GM18520 (cell line): ENCODE measurements around the gene TECR.

Experiments used
- ATAC-seq: cut with Tn5 transposase; IDR thresholded peaks from one replicate; pipeline ENCODE4 v1.9.1; 2021; ENCODE audit not compliant: unreplicated experiment

TECR gene

DNA sequence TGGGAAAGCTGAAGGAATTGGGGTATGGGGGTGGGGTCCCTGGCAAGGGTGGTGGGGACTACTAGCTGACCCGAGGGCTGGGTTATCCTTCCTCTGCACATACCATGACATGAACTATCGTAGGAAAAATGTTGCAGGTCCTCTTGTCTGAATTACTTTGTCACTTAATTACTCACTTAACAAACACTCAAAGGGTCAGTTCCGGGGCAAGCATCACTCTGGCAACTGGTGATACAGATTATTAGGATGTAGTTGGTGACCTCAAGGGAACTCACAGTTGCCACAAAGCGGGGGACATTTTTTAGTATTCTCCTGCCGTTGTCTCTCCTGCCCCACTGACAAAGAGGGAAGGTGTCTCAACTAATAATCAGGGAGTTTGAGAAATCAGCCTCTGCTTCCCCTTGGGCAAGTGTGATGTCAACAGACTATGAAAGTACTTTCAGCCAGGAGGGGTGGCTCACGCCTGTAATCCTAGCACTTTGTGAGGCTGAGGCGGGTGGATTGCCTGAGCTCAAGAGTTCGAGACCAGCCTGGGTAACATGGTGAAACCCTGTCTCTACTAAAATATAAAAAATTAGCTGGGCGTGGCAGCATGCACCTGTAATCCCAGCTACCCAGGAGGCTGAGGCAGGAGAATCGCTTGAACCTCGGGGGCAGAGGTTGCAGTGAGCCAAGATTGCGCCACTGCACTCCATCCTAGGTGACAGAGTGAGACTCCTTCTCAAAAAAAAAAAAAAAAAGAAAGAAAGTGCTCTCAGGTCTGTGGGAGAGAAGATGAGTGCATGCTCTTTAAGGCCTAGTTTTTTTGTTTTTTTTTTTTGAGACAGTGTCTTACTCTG, 21.5 kb upstream of the TECR start:
- no peak for ATAC-seq

DNA sequence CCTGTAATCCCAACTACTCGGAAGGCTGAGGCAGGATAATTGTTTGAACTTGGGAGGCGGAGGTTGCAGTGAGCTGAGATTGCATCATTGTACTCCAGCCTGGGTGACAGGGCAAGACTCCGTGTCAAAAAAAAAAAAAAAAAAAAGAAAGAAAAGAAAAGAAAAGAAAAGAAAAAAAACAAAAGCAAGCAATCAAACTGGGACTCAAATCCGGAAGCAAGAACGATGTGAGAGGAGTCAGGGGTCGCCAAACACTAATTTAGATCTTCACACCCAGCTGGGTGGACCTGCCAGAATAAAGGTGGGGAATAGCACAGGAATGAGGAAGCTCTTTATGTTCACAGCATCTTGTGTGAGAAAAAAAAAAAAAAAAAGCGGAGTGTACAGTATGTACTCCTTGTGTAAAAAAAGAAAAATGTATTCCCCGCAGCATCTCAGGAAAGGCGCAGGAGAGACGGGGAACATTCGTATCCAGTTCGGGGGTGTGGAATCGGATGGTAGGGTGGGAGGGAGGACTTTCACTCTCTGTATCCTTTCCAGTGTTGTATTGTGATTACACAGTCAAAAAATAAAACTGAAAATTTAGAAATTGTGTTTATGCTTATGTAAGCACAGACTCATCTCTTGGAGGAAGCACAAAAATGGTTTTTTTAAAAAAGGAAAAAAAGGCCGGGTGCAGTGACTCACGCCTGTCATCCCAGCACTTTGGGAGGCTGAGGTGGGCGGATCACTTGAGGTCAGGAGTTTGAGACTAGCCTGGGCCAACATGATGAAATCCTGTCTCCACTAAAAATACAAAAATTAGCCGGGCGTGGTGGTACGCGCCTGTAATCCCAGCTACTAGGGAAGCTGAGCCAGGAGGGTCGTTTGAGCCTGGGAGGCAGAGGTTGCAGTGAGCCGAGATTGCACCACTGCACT, 18.8 kb upstream of the TECR start:
- ATAC-seq = no peak

DNA sequence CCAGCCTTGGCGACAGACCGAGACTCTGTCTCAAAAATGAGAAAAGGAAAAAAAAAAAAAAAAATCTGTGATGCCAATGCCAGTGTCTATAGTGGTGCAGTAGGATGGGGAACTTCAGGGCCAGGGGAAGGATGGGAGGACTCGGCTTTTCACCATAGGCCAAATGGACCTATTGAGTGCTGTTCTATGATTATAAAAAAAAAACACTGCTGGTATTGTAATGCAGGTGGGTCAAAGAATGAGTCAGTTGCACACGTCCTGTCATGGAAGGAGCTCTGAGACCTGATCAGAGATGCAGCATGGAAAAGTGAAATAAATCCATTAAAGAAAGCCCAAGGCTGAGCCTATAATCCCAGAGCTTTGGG, 18.2 kb upstream of the TECR start:
- ATAC-seq = no peak

DNA sequence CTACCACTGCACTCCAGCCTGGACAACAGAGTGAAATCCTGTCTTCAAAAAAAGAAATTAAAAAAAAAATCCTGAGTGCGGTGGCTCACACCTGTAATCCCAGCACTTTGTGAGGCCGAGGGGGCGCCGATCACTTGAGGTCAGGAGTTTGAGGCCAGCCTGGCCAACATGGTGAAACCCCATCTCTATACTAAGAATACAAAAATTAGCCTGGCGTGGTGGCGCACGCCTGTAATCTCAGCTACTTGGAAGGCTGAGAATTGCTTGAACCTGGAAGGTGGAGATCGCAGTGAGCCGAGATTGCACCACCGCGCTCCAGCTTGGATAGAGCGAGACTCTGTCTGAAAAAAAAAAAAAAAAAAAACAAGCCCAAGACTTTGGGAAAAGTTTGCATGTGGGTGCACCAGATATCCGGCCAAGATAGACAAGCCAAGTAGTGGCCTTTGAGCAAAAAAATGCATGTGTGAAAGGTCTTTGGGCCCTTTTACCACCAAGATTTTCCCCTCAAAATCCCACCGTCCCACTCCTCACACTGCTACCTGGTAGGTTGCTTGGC, 16.9 kb upstream of the TECR start:
- no peak for ATAC-seq

DNA sequence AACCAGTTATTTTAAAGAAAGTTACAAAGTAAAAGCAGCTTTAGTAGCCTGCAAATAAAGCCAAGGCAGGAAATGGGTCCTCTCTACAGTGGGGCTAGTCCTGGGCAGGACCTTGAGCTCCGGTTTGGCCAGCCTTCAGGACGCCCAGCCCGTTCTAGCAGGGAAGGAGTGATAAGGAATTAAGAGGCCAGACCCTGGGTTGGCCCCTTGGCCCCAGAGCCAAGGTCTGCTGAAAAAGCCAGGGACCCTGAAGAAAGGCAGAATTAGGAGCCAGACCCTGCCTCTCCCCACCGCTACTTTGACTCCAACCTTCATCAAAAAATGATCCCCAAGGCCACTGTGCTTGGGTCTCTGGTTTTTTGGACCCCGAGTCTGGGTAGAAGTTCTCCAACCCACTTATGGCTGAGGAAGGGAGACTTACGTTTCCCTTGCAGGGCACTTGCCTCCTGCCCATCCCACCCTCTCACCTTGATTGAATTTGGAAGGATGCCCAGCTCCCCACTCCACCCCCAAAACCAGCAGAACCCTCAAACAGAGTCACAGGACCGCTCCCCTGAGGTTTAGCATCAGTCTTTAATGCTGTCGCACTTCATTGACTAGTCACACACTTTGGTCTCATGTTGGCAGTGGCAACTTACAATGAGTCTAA, 15.1 kb upstream of the TECR start:
- no peak for ATAC-seq

DNA sequence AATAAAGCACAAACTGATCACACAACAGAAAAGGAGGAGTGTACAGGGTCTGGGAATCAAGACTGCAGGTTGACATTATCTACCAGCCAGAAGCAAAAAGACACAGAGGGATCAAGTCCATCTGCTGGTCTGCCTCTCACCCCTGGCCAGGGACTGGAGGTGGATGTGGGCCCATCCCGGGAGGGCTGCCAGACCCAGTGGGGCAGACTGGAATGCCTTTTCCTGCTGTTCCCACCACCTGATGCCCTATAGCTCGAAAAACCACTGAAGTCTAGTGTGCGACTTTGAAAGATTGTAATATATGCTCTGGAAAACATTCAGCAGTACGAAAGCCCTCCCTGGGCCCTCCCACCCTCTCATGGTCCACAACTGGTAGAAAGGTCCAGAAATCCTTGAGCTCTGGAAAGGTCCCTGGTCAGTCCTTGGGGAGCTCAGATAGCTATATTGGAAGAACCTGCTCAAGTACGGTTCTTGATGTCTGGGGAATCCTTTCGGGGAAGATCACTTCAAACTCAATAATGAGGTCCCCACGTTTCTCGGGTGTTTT, 13.8 kb upstream of the TECR start:
- no peak for ATAC-seq

DNA sequence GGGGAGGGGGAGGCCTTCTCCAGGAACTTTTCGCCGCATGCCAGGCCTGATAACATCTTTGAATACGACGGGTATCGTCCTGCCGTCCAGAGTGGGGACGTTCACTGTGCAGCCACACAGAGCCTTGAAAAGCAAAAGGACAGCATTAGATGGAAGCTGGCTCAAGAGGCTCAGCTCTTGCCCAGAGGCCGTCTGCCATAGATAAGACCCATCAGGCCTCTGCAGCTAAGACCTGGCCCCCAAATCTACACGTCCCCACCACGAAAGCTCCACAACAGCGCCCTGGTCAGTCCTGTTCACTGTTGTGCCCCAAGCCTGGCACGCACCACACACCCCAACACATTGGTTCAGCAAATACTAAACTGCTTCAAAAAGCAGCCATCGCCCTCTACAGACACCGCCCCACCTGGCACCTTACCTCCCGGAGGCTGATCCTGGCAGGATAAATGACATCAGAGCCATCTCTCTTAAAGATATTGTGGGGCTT, 13.3 kb upstream of the TECR start:
- no peak for ATAC-seq

DNA sequence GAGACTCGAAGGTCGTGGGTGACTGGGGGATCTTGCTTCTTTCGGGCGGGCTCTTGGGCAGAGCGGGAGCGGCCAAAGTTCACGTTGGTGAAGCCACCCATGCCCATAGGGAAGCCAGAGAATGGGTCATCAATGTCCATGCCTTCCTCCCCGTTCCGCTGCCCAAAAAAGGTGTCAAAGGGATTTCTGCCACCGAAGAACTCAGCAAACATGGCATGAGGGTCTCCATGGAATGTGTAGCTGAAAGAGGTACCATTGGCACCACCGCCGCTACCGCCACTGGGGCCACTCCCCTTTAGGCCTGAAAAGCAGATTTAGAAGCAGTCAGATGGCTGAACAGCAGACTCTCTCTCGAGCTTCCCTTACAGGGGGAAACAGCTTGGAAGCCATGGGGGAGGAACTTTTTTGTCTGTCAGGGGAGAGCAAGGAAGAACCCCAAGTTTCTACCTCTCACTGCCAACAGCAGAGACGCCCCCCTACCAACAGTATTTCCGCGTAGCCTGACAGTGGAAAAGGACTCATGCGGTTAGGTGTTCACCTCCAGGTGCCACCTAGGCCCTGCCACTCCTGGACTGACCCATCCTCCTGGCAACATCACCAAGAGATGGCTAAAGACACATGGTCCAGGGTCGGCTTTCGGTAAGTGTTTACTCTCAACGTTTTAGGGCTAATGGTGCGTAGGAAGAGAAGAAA, 12.5 kb upstream of the TECR start:
- no peak for ATAC-seq

DNA sequence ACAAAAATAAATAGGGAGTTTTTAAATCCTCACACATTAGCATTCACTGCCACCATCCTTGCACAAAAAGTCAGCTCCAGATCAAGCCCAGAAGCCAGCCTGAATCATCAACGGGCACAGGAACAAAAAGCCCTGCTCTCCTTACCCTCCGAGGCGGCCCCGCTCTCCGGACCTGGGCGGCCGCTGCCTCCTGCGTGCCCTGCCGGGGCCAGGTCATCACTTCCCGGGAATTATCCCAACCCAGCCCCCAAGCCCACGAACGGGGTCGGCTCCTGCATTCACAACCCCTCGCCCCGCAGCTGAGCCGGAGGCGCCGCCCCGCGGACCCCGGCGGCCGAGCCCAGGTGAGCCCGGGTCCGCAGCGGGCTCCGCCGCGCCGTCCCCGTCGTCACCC, 12.0 kb upstream of the TECR start:
- ATAC-seq = no peak

DNA sequence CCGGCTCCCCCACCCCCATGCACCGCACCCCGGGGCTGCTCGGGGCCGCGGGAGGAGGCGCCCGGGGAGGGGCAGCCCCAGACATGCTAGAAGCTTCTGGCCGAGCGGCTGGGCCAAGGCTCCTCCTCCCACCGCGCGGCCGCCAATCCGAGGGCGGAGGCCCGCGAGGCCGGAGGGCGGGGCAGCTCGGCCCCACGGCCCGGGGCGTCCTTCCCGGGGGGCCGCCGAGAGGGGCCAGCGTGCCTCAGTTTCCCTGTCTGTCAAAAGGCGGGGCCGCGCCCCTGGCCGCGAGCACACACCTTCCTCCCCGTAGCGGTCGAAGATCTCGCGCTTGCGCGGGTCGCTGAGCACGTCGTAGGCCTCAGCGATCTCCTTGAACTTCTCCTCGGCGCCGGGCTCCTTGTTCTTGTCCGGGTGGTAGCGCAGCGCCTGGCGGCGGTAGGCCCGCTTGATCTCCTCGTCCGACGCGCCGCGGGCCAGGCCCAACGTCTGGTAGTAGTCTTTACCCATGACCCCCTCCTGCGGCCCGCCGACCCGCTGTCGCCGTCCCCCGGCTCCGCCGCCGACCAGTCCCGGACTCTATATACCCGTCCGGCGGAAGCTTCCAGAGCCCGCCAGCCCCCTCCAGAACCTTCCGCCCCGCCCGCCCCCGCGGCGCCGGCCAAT, 11.4 kb upstream of the TECR start, which contains the start of gene DNAJB1:
Gene DNAJB1 (minus strand): TSS at position 558 of the 666 bp plus-strand sequence. CDS start 48 bp downstream, at position 510.
- peak; percentile 45 for ATAC-seq

DNA sequence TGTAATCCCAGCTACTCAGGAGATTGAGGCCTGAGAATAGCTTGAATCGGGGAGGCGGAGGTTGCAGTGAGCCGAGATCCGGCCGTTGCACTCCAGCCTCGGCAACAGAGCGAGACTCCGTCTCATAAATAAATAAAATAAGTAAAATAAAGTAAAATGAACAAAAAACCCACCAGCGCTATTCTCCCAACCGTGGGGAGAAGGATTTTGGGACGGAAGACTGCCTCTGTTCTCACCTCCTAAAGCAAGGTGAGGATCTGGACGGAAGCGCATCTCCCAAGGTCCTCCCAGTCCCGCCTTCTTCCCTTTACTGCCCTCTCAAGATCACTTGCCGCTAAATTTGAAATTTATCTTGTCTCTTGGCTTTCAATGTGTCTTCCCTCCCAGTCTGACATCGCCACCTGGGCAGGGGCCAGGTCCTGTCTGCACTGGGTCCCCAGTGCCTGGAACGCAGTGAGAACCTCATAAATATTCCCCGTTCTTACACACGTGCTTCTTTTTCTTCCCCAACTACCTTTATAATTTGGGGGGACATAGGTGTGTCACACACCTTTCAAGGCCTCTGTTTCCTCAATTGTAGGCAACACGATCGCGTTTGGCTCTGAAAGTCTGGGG, 10.0 kb upstream of the TECR start:
- no peak for ATAC-seq

DNA sequence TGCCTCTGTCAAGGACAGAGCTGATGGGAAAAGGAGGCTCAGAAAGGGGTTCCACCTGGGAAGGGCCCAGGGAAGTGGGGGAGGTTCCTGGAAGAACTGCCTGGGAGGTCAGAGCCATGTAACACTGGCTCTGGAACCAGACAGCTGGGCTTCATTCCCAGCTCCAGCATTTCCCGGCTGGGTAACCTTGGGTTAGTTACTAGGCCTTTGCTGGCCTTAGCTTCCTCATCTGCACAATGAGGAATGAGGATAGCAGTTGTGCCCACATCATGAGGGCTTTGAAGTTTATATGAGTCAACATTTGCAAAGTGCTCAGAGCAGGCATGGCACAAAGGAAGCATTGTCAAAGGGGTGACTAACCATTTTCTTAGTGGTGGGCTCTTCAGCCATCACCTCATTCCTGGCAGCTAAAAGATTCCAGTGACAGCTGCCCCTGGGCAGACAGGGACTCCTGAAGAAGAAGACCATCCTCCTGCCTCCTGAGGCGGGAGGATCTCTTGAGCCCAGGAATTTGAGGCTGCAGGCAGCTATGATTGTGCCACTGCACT, 9.5 kb upstream of the TECR start:
- no peak for ATAC-seq

DNA sequence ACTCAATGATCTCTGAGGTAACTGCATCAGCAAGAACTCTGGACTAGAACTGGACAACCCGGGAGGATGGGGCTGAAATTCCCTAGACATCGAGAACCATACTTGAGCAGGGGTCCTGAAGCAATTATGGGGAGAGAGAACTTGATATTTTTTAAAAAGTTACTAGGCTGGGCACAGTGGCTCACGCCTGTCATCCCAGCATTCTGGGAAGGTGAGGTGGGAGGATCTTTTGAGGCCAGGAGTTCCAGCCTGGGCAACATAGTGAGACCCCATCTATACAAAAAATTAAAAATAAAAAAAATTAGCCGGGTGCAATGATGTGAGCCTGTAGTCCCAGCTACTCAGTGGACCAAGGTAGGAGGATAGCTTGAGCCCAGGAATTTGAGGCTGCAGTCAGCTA, 8.9 kb upstream of the TECR start:
- no peak for ATAC-seq

DNA sequence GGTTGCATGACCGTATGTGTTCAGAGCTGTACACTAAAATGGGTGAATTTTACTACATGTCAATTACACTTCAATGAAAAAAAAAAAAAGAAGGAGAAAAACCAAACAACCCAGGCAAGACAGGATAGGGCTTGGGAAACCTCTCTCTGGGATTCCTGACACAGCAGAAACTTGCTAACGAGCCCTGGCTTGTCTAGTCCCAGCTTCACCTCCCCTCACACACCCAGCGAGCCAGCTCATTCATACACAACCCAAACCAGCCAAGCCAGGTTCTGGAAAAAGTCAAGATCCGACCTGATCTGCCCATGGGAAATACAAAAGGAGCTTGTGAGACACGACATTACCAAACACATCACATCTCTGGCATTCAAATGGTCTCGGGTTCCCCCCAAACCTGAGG, 3.7 kb upstream of the TECR start:
- no peak for ATAC-seq

DNA sequence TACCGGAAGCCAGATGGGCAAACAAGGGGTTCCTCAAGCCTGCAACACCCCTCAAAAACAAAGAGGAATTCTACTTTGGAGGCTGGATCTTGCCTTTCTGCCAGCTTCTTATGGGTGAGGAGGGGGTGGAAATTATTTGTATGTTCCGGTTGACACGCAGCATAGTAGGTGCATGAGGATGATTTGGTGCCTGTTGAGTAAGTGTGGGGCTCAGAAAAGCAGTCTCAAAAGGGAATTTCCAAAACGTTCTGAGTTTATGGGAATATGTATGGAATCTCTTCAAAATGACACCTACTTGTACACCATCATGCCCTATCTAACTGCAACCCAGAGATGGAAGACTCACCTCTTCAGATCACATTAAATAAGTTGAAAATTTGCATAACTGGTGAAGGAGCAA, 3.0 kb upstream of the TECR start:
- no peak for ATAC-seq

DNA sequence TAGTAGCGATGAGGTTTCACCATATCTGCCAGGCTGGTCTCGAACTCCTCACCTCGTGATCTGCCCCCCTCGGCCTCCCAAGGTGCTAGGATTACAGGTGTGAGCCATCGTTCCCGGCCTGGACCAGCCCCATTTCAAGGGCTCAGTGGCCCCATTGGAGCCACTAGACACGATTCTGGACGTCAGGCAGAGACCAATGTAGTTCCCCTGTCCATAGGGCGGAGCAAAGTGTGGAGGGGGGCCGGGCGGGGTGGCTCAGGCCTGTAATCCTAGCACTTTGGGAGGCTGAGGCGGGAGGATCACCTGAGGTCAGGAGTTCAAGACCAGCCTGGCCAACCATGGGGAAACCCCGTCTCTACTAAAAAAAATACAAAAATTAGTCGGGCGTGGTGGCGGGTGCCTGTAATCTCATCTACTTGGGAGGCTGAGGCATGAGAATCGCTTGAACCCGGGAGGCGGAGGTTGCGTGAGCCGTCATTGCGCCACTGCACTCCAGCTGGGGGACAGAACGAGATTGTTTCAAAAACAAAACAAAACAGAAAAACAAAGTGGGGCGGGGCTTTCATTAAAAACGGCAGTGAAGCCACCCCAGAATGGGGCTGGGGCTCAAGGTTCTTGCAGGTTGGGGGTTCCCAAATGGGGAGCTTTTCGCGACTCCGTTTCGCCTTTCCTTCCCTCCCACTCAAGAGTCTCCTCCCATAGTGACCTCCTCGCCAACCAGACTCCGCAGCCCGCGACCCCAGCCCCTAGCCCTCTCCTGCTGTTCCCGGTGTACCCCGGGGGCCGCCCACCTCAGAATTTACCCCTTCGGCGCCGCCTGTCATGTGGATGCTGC, 758 bp upstream of the TECR start:
- no peak for ATAC-seq

DNA sequence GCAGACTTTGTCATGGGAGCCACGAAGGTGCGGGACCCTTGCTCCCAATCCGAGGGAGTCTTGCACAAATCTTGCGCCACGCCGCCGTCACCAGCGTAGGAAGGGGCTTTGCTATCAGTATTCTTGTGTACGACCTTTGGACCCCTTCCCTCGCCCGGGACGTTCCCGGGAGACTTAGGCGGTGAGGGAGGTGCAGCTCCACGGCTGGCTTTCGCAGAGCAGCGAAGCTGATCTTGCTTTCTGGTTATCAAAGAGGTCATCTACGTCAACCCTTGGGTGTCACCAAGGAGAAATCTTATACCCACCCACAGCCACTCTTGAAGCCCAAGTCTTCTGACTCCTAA, 583 bp downstream of the TECR start:
- ATAC-seq = no peak

DNA sequence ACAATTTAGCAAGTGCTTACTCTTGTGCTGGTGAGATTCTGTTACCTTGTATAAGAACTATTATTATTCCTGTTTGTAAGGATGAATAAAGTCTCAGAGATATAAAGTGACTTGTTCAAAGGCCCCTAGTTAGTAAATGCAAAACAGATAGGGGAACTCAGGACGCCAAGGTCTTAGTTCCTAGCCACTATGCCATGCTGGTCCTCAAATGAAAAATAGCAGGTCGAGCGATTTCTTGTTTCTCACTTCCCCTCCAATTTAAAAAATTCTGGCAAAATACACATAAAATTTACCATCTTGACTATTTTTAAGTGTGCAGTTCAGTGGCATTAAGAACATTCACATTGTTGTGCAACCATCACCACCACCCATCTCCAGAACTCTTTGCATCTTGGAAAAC, 1.1 kb downstream of the TECR start:
- no peak for ATAC-seq
